DND-41 (cell line): ENCODE data around the gene PRPS1L1.

Experiments
- ATAC-seq: fragments of 200-7000 bp; cut with Tn5 transposase; 3 replicates; pipeline ENCODE4 v1.9.1; 2021; ENCODE audit warnings: low read depth; ENCODE audit not compliant: insufficient read depth
- DNase-seq: peaks from one replicate; pipeline ENCODE4 v3.0.0-alpha.2; 2020
- H2AFZ ChIP-seq: 2 replicates; pipeline ENCODE4 v1.6.0; 2012; ENCODE audit warnings: low read depth, low read length
- H3K27ac ChIP-seq: 2 replicates; pipeline ENCODE4 v1.5.1; 2012; ENCODE audit warnings: low read length, inconsistent platforms
- H3K27me3 ChIP-seq: fragments of 200-600 bp; sonication (generic); 2 replicates; pipeline ENCODE4 v1.6.0; 2012; ENCODE audit warnings: low read length, mild to moderate bottlenecking, inconsistent platforms; ENCODE audit not compliant: insufficient read depth, poor library complexity
- H3K36me3 ChIP-seq: 2 replicates; pipeline ENCODE4 v1.5.1; 2012; ENCODE audit warnings: low read length, inconsistent platforms; ENCODE audit not compliant: insufficient read depth
- H3K4me1 ChIP-seq: 2 replicates; pipeline ENCODE4 v1.5.1; 2012; ENCODE audit warnings: mild to moderate bottlenecking, low read length; ENCODE audit not compliant: insufficient read depth
- H3K4me2 ChIP-seq: 2 replicates; pipeline ENCODE4 v1.6.0; 2012; ENCODE audit warnings: mild to moderate bottlenecking, moderate library complexity, low read length, inconsistent platforms; ENCODE audit not compliant: insufficient read depth
- H3K4me3 ChIP-seq, 2 experiments: fragments of 200-600 bp in 1 of 2; shearing (Covaris generic) in 1 of 2; 2 replicates each; pipeline ENCODE4 v1.5.1; 2012 to 2016; ENCODE audit warnings: inconsistent platforms in 2 of 2, low read length in 2 of 2, mild to moderate bottlenecking in 2 of 2, low read depth in 1 of 2, moderate library complexity in 1 of 2
- H3K79me2 ChIP-seq: 2 replicates; pipeline ENCODE4 v1.6.0; 2012; ENCODE audit warnings: low read length, inconsistent platforms; ENCODE audit not compliant: insufficient read depth
- H3K9ac ChIP-seq: 2 replicates; pipeline ENCODE4 v1.6.0; 2012; ENCODE audit warnings: low read depth, mild to moderate bottlenecking, inconsistent platforms, low read length, moderate library complexity
- H3K9me3 ChIP-seq: 2 replicates; pipeline ENCODE4 v1.5.1; 2012; ENCODE audit warnings: low read length, moderate library complexity, mild to moderate bottlenecking, inconsistent platforms; ENCODE audit not compliant: insufficient read depth, severe bottlenecking
- H4K20me1 ChIP-seq: 2 replicates; pipeline ENCODE4 v1.6.0; 2012; ENCODE audit warnings: low read length; ENCODE audit not compliant: insufficient read depth
- CTCF ChIP-seq: IDR thresholded peaks from 2 replicates; pipeline ENCODE4 v1.5.1; 2012; ENCODE audit warnings: borderline replicate concordance, low read length, moderate library complexity, mild to moderate bottlenecking; ENCODE audit not compliant: poor library complexity, severe bottlenecking; ENCODE audit errors: extremely low read depth
- EZH2 ChIP-seq: IDR thresholded peaks from 3 replicates; pipeline ENCODE4 v1.6.1; 2012; ENCODE audit warnings: borderline replicate concordance, low read depth, mild to moderate bottlenecking, moderate library complexity, low read length, inconsistent platforms; ENCODE audit not compliant: severe bottlenecking

The PRPS1L1 gene

GRCh38 chr7:18045171-18045570 is 17.5 kb upstream of the PRPS1L1 start:
- Histone ChIP-seq H3K27me3 (no peaks in the 10 kb centered on the region), H3K36me3 (no peaks in the 10 kb centered on the region), H3K4me1 (no peaks in the 10 kb centered on the region), H3K9ac (no peak overlapping the region), H3K27ac (no peak overlapping the region), H3K4me2 (no peak overlapping the region), H3K79me2 (no peaks in the 10 kb centered on the region), H2AFZ (no peak overlapping the region), H3K4me3 (no peak overlapping the region), H3K9me3 (no peaks in the 10 kb centered on the region), H4K20me1 (no peaks in the 10 kb centered on the region)
- no peak for TF ChIP-seq EZH2
- TF ChIP-seq CTCF, result no peak
- ATAC-seq (no peak), DNase-seq (no peak)

GRCh38 chr7:18041191-18041590 is 13.5 kb upstream of the PRPS1L1 start:
- no peak overlapping the region for H2AFZ ChIP-seq
- no peak for DNase-seq
- TF ChIP-seq CTCF, result no peak
- TF ChIP-seq EZH2, result no peak

GRCh38 chr7:18040196-18040595 is 12.6 kb upstream of the PRPS1L1 start:
- DNase-seq (no peak), ATAC-seq (no peak)
- no peak for TF ChIP-seq CTCF
- TF ChIP-seq EZH2, result no peak
- no peaks in the 10 kb centered on the region for H3K36me3 ChIP-seq
- no peaks in the 10 kb centered on the region for H3K9me3 ChIP-seq
- H3K79me2 ChIP-seq, result no peaks in the 10 kb centered on the region
- no peak overlapping the region for H3K4me3 ChIP-seq
- no peak overlapping the region for H3K4me2 ChIP-seq
- no peak overlapping the region for H3K9ac ChIP-seq
- no peaks in the 10 kb centered on the region for H3K4me1 ChIP-seq
- no peak overlapping the region for H2AFZ ChIP-seq
- no peaks in the 10 kb centered on the region for H4K20me1 ChIP-seq
- H3K27ac ChIP-seq, result no peak overlapping the region
- H3K27me3 ChIP-seq, result no peaks in the 10 kb centered on the region

More at GRCh38 chr7:18041191-18041590, 13.5 kb upstream of the PRPS1L1 start:
- Histone ChIP-seq H3K9me3 (no peaks in the 10 kb centered on the region), H3K27ac (no peak overlapping the region), H3K9ac (no peak overlapping the region), H3K4me1 (no peaks in the 10 kb centered on the region), H3K4me2 (no peak overlapping the region), H3K4me3 (no peak overlapping the region), H3K27me3 (no peaks in the 10 kb centered on the region), H3K36me3 (no peaks in the 10 kb centered on the region), H4K20me1 (no peaks in the 10 kb centered on the region), H3K79me2 (no peaks in the 10 kb centered on the region)
- no peak for ATAC-seq

GRCh38 chr7:18038382-18038781 is 10.7 kb upstream of the PRPS1L1 start:
- TF ChIP-seq EZH2 (no peak), CTCF (no peak)
- Histone ChIP-seq H3K4me2 (no peak overlapping the region), H2AFZ (no peak overlapping the region), H4K20me1 (no peaks in the 10 kb centered on the region), H3K36me3 (no peaks in the 10 kb centered on the region), H3K9ac (no peak overlapping the region), H3K79me2 (no peaks in the 10 kb centered on the region), H3K27me3 (no peaks in the 10 kb centered on the region), H3K27ac (no peak overlapping the region), H3K4me1 (no peaks in the 10 kb centered on the region), H3K4me3 (no peak overlapping the region), H3K9me3 (no peaks in the 10 kb centered on the region)
- ATAC-seq, result no peak
- no peak for DNase-seq
